Measurements from ENCODE around the gene CLASP1.
"Not testable (repeated sequence)": the region's sequence is repeated elsewhere in the genome, so short reads cannot be mapped to it uniquely, and the experiment has no call there.

Gene CLASP1

DNA sequence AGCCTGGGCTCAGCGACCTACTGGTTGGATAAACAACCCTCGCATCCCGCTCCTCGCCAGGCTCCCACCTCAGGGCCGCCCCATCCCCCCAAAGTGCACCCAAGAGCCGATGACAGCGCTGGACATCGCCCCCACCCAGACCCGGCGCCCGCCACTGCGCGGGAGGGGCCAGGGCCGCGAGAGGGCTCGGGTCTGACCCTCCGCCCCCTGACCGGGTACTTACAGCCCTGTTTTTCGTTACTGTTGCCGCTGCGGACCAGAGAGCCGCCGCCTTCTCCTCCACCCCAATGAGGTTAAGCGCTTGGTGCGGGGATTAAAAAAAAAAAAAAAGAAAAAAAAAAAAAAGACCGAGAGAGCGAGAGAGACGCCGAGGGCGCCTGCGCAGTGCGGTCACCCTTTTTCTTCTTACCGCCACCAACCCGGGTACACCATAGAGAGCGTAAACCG lies at the start of gene CLASP1:
Gene CLASP1, minus strand, starts transcription at position 314 of the 447 bp plus-strand sequence. CDS start 43,567 bp downstream, outside the sequence.
- DNase-seq: no peak

DNA sequence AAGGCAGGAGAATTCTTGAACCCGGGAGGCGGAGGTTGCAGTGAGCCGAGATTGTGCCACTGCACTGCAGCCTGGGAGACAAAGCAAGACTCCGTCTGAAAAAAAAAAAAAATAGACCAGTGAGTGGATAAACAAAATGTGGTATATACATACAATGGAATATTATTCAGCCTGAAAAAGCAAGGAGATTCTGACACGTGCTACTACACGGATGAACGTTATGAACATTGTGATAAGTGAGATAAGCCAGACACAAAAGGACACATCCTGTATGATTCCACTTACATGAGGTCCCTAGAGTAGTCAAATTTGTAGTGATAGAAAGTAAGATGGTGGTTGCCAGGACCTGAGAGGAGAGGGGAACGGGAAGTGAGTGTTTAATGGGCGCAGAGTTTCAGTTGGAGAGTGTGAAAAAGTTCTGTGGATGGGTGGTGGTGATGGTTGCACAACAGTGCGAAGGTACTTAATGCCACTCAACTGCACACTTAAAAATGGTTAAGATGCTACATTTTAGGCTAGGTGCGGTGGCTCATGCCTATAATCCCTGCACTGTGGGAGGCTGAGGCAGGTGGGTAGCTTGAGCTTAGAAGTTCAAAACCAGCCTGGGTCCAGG lies 49.2 kb upstream of the CLASP1 start:
- no peak for DNase-seq

DNA sequence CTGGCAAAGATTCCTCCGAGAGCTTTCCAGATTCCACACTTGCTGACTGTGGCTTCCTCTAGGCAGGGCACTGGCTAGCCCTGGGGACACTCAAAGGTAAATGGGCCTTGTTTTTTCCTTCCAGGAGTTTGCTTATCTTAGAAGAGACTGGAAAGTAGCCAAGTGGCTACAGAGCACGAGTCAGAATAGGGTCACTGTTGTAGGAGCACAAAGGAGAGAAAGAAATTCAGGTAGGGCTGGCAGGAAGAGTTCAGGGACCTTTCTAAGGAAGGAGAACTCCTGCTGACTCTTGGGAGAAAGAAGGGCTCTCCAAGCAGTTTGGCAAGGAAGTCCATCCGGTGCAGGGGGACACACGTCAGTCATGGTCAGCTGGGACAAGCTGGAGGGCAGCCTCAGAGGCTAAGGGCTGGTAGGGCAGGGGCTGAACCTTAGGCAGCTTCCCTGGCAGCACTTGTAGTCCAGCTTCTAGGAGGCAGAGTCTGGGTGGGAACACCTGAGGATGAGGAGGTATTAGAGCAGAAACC lies 47.9 kb upstream of the CLASP1 start:
- DNase-seq: no peak

DNA sequence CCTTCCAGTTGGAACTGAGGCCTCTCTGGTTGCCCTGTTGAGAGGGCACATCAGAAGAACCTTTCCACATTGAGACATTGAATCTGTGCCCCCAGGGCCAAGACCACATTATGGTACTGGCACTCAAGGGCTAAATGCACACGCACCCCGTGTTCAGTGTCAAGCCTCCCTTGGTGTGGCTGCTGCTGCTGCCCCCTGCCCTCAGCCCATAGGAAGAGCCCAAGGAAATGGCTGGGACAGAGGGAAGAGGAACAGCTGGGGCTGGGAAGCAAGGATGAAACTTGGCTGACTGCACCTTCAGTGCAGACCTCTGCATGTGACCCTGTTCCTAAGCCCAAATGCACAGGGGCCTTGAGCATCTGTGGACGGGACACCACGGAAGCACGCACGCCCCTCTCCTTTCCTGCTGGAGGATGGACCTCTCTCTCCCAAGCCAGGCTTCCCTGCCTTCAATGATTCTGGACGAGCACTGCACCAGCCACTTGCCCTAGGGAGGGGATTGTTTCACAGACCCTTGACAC lies 47.2 kb upstream of the CLASP1 start:
- no peak for DNase-seq

DNA sequence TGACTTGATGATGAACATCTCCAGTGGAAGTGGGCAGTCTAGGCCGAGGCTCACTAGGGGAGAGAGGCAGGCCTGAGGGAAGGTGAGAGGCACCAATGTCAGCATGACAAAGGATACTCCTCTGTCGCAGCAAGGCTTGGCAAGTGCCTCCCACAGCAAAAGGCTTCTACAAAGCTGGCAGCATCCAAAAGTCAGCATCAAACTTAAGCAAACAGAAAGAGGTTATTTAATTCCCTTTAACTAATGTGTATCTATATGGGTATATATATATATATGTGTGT lies 45.8 kb upstream of the CLASP1 start:
- DNase-seq: no peak

DNA sequence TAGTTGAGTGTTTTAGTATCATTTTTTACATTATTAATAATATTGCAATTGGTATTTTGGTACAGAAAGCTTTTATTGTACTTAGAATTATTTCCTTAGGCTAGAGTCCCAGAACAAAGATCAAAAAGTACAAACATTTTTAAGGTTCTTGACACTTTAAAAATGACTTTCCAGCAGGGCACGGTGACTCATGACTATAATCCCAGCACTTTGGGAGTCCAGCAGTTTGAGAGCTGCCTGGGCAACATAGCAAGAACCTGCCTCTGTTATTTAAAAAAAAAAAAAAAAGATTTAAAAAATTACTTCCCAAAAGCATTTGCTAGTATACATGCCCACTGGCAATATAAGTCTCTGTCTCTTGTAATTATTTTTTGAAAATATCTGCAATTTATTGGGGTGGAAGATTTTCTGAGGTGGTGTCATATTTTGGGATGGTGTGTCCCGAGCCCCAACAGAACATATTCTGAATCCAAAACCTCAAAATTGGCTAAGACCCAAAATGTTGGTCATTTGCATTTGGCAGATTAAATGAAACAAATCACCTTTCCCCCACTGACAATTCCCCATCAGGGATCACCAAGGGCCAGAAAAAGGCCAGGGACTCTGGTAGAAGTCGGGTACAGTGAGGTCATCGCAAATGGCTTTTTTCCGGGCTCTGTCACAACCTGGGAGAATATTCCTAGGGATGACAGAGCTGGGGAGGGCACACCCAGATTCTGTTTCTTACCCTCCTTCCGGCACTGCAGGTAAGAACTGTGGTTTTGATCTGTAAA lies 45.3 kb upstream of the CLASP1 start:
- DNase-seq: no peak

DNA sequence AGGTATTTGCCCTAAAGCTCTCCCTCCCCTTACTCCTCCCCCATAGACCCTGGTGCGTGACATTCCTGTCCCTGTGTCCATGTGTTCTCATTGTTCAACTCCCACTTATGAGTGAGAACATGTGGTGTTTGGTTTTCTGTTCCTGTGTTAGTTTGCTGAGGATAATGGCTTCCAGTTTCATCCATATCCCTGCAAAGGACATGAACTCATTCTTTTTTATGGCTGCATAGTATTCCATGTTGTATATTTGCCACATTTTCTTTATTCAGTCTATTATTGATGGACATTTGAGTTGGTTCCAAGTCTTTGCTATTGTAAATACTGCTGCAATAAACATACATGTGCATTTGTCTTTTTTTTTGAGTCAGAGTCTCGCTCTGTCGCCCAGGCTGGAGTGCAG lies 41.3 kb upstream of the CLASP1 start:
- not testable (repeated sequence) for DNase-seq

DNA sequence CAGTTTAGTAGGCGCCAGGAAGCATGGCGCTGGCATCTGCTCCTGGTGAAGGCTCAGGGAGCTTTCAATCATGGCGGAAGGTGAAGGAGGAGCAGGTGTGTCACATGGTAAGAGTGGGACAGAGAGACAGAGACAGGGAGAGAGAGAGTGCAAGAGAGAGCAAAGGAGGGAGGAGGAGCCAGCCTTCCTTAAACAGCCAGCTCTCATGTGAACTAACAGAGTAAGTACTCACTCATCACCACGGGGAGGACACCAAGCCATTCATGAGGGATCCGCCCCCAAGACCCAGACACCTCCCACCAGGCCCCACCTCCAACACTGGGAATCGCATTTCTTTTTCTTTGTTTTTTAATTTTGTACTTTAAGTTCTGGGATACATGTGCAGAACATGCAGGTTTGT lies 40.8 kb upstream of the CLASP1 start:
- no peak for DNase-seq

DNA sequence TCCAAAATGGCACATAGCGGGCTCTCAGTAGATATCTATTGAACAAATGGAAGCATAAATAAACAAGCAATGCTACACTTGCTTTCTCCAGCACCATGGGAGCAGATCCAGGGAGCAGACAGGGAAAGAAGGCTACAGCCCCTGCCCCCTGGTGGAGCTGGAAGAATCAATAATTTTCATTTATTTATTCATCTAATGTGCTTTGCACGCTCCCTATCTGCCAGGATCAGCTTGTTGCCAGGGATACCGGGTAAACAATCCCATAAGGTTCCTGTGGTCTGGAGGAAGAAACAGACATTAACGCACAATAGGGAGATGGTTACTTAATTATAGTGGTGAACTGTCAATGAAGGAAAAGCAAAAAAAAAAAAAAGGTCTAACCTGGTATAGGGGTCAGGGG lies 40.1 kb upstream of the CLASP1 start:
- DNase-seq: no peak

DNA sequence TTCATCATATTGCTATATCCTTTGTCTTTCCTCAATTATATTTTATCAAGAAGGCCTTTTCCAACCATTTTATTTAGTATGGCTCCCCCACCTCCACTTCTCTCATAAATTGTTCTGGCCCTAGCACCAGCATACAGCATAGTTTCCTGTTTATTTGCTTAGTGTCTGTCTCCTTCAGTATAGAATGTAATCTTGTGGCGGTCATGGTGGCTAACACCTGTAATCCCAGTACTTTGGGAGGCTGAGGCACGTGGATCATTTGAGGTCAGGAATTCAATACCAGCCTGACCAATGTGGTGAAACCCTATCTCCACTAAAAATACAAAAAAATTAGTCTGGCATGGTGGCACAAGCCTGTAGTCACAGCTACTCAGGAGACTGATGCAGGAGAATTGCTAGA lies 39.6 kb upstream of the CLASP1 start:
- no peak for DNase-seq

DNA sequence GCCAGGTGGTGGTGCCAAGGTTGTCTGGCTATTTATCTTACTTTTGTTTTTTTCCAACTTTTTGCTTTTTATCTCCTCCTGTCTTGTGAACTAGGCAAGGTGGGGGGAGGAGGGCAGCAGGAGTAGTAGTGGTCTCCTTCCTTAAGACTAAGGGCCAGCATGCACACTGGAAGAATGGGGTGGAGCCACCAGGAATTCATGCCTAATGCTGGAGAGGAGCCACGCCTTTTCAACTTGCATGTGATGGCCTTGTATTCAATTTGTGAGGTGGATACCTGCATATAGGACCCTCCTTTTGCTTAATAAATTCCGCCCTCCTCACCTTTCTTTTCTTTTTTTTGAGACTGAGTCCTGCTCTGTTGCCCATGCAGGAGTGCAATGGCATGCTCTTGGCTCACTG lies 37.6 kb upstream of the CLASP1 start:
- DNase-seq: no peak

DNA sequence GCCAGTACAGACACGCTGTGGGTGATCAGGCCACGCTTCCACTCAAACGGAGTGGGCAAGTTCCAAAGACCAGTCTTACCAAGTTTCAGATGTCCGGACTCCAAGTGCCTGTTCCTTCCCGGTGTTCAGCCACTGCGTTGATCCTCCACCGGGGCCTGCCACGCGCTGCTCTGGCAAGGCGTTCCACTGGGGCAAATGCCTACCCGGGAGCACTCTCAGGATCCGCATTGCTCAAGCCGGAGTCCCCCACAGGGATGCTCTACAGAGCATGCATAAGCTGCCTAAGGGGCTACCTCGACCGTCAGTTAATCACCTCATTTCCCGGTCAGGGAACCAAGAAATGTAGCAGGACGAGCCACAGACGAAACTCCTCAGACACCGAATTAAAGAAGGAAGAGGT lies 37.0 kb upstream of the CLASP1 start:
- no peak for DNase-seq

DNA sequence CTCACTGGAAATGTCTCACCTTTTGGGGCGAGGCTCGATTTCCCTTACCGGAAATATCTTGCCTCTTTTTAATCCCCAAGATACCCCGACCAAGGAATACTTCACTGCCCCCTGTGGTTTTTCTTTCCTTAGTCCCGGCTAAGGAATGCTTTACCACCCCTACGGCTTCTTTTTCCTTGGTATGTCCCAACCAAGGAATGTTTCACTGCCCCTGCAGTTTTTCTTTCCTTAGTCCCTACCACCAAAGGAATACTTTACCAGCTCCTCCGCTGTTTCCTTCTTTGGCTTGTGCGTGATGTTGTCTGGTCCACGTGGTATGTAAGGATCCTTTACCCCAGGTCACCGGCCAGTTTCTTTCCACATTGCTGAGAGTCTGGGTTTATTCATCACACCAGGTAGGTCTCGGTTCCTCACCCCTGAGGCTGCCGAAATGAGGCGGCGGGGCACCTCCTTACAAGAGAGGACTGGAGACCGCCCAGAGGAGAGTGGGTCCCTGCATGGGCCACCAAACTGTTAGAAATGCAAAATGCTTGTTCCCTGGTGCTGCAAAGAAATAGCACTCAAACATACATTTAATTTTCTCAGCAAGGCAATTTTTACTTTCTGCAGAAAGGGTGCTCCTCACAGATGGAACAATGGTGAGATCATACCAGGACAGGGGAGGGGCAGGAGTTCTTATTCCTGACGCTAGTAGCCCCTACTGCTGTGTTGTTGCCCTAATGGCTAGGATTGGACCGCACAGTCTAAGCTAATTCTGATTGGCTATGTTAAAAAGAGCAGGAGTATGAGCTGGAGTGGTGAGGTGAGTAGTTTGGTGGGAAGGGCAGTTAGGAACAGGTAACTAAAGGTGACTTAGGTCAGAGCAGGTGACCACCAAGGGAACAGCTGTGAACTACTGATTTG lies 33.4 kb upstream of the CLASP1 start:
- no peak for DNase-seq

DNA sequence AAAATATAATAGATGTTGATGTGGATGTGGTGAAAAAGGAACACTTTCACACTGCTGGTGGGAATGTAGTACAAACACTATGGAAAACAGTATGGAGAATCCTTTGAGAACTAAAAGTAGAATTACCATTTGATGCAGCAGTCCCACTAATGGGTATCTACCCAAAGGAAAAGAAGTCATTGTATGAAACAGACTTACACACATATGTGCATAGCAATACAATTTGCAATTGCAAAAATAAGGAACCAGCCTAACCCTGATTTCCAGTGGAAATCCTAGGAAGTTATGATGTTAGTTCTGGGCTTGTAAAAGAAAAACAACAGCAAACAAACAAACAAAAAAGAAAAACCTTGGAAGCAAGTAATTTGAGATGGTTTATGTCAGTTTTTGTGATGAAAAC lies 28.6 kb upstream of the CLASP1 start:
- DNase-seq: no peak

DNA sequence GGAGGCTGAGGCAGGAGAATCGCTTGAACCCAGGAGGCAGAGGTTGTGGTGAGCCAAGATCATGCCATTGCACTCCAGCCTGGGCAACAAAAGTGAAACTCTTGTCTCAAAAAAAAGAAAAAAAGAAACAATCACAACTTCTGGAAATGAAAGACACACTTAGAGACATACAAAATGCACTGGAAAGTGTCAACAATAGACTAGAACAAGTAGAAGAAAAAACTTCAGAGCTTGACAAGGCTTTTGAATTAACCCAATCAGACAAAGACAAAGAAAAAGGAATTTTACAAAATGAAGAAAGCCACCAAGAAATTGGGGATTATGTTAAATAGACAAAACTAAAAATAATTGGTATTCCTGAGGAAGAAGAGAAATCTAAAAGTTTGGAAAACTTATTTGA lies 22.4 kb upstream of the CLASP1 start:
- DNase-seq: not testable (repeated sequence)

DNA sequence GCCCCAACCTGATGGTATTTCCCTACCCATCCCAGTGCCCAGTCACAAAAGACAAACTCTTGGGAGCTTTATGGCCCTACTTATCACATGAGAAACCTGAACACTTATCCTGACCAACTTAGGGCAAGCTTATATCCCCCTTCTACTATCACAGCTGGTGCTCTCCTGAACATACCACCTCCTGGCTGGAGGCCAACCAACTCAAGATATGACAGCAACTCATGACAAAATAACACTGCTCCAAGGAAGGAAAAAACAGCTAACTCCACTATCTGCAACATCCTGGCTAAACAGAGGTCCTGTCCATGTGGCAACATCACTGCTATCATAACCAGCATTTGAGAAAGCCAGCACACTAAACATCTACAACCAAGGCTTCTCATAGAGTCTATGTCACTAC lies 20.9 kb upstream of the CLASP1 start:
- no peak for DNase-seq

DNA sequence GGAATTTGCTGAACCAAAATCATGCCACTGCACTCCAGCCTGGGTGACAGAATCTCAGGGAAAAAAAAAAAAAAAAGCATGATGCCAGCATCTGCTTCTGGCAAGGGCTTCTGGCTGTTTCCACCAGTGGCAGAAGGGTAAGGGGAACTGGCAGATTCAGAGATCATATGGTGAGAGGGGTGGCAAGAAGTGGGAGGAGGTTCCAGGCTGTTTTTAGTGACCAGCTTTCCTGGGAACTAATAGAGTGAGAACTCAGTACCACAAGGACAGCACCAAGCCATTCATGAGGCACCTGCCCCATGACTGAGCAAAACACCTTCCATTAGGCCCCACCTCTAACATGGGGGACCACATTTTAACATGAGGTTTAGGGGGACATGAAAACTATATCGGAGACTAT lies 18.4 kb upstream of the CLASP1 start:
- no peak for DNase-seq

DNA sequence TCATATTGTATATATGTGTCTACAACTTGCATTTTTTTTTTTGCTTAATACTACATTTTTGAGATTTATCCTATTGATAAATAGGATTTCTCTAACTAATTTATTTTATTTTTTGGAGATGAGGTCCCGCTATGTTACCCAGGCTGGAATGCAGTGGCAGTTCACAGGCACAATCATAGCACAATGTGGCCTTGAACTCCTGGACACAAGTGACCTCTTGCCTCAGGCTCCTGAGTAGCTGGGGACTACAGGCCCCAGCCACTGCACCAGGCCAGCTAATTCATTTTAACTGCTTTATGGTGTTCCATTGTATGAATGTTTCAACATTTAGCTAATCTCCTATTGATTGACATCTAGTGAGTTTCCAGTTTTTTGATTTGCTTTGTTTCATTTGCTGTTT lies 16.8 kb upstream of the CLASP1 start:
- DNase-seq: no peak

DNA sequence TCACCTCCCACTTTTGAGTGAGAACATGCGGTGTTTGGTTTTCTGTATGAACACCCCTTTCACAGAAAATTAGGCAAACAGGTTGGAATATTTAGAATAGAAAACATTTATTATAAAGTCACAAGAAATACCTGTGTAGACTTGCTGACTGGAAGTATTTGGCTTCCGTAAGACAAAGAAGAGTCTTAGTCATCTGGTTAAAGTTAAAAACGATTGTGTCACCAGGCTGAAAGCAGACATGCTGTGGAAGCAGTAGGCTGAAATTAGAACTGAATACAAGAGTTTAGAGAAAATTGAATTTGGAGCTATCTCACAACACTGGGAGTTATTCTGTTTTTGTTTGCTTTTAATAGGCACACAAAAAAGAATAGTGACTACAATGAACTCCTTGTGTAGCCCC lies 16.2 kb upstream of the CLASP1 start:
- DNase-seq: no peak

DNA sequence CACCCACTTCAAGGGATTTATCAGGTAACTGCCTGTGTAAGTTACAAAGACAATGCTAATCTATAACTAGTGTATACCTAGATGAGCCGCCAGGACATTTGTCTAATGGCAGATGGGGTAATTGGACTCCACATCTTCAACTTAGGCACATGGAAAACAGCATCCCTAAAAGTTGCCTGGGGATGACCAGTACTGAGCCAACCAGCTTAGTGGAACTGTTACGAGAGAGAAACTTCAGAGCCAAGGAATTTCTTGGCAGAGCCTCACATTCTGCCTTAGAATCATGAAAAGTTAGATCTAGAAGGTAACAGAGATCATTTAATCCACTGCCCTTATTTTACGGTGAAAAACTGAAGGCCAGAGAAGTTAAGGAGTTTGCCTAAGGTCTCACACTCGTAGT lies 15.5 kb upstream of the CLASP1 start:
- no peak for DNase-seq

DNA sequence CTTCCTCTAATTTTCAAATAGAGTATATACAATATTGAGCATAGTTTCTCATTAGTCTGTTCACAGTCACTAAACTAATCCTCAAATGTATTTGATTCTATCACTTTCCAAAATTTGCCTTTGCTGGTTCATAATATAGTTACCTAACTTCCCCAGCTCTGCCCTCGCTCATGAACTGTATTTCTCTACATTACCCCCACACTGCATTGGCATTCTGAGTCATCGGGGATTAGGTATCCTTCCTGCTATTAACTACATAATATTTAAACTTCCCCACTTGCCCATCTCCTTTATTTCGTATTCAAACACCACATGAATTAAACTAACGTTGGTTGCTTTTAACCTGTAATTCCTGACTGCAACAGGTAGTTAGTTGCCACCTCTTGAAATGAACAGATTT lies 14.8 kb upstream of the CLASP1 start:
- DNase-seq: no peak

DNA sequence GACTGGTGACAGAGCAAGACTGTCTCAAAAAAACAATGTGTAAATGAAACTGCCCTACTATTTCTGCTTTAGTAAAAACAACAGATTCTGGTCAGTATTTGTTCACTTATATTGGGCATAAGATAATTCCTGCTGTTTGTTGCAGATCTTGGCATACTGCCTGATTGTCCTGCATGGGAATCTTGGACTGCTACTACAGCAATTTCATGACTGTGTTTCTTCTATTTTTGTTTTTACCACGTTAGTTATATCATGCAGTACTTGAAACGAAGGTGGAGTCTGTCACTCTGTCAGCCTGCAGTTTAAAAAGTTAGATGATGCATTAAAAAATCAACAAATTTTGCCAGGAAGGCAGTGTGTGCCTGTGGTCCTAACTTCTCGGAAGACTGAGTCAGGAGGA lies 14.2 kb upstream of the CLASP1 start:
- DNase-seq: no peak

DNA sequence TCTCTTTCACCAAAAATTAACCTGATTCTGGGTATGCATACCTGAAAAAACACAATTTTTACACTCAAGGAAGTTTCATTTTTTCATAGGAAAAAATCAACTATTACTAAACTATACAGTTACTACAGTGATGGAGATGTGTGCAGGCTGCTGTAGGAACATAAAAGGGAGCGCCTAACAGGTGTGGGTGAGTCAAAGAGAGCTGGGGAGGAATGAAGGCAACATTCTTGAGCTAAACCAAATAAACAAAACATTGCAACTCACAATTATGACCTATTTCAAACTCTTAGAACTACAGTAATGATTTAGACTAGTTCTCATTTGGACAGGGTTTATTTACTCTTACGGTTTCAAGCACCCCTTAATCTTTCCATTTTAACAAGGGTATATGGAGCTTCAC lies 13.4 kb upstream of the CLASP1 start:
- DNase-seq: no peak

DNA sequence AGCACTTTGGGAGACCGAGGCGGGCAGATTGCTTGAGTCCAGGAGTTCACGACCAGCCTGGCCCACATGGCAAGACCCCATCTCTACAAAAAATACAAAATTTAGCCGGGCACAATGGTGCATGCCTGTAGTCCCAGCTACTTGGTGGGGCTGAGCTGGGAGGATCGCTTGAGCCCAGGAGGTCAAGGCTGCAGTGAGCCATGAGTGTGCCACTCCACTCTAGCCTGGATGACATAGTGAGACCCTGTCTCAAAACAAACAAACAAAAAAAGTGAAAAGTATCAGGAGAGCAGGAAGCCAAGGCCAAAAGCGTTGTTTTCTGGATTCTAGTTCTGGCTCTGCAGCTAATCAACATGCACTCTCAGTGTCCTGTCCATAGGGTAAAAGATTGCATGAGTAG lies 10.7 kb upstream of the CLASP1 start:
- no peak for DNase-seq

All from inflammatory macrophage treated with lipopolysaccharide for 4 hours (primary cell).